ENCODE measurements around the gene PLEKHG7.

The PLEKHG7 gene

DNA sequence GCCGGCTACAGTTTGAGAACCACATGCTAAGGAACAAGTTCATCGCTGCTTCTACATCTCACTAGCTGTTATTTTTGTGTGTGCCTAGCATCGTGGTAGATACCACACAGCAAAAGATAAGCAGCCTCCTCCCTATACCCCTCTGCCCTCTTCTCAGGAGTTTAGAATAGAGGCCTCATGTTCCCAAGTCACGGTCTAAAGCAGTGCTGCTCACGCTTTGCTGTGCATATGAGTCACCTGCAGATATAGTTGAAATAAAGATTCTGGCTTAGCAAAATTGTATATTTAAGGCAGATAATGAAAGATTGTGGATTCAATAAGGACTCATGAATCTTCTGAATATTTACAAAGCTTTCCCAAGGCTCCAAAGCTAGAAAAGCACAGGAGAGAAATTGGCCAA lies 28.0 kb downstream of the PLEKHG7 start:
- Histone ChIP-seq H3K79me2 (ENCODE audit: low read length) (no peaks in the 10 kb centered on the region), H3K9me3 (ENCODE audit: insufficient read depth, low read length) (no peaks in the 10 kb centered on the region), H3K4me3 (ENCODE audit: low read length) (no peak overlapping the region), H2AFZ (ENCODE audit: low read depth, low read length) (no peak overlapping the region), H3K4me1 (ENCODE audit: low read length) (no peaks in the 10 kb centered on the region), H3K36me3 (replicated peaks; ENCODE audit: low read depth, low read length) (no peaks in the 10 kb centered on the region), H4K20me1 (ENCODE audit: insufficient read depth, low read length) (no peaks in the 10 kb centered on the region), H3K27ac (ENCODE audit: low read length) (no peak overlapping the region), H3K27me3 (ENCODE audit: low read depth, low read length) (no peaks in the 10 kb centered on the region), H3K4me2 (ENCODE audit: low read length) (no peak overlapping the region), H3K9ac (ENCODE audit: low read length) (no peak overlapping the region)
- TF ChIP-seq, protein P1, sequence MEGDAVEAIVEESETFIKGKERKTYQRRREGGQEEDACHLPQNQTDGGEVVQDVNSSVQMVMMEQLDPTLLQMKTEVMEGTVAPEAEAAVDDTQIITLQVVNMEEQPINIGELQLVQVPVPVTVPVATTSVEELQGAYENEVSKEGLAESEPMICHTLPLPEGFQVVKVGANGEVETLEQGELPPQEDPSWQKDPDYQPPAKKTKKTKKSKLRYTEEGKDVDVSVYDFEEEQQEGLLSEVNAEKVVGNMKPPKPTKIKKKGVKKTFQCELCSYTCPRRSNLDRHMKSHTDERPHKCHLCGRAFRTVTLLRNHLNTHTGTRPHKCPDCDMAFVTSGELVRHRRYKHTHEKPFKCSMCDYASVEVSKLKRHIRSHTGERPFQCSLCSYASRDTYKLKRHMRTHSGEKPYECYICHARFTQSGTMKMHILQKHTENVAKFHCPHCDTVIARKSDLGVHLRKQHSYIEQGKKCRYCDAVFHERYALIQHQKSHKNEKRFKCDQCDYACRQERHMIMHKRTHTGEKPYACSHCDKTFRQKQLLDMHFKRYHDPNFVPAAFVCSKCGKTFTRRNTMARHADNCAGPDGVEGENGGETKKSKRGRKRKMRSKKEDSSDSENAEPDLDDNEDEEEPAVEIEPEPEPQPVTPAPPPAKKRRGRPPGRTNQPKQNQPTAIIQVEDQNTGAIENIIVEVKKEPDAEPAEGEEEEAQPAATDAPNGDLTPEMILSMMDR (IDR thresholded peaks at IDR 0.05; ENCODE audit: low read depth, low read length) = no peak
- TF ChIP-seq EZH2phosphoT487 (IDR thresholded peaks at IDR 0.05; ENCODE audit: low read depth) = no peak

DNA sequence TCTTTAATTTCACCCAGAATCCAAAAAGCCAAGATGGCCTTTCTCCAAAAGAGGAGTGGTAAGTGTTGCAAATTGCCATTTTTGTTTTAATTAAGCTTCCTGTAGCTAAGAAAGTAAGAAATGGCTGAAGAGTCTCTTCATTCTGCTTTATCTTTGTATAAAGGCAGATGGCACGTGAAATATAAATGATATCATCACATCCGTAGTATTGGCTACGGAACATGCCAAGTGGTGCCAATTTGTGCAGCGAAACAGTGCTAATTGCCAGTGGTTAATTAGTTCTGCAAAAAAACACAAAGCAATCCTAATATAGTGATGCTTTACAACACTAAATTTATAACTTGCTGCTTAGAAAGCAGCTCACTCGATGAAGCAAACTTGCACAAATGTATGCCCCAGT lies 29.4 kb downstream of the PLEKHG7 start:
- H3K27me3 ChIP-seq (ENCODE audit: low read depth, low read length) = no peaks in the 10 kb centered on the region
- H3K36me3 ChIP-seq (replicated peaks; ENCODE audit: low read depth, low read length) = no peaks in the 10 kb centered on the region
- TF ChIP-seq EZH2phosphoT487 (IDR thresholded peaks at IDR 0.05; ENCODE audit: low read depth) = no peak
- TF ChIP-seq, protein P1 (IDR thresholded peaks at IDR 0.05; ENCODE audit: low read depth, low read length) = no peak
- H3K4me2 ChIP-seq (ENCODE audit: low read length) = no peak overlapping the region
- no peaks in the 10 kb centered on the region for H3K4me1 ChIP-seq (ENCODE audit: low read length)
- H3K9me3 ChIP-seq (ENCODE audit: insufficient read depth, low read length) = no peaks in the 10 kb centered on the region
- H4K20me1 ChIP-seq (ENCODE audit: insufficient read depth, low read length) = no peaks in the 10 kb centered on the region
- H3K79me2 ChIP-seq (ENCODE audit: low read length) = no peaks in the 10 kb centered on the region
- H3K4me3 ChIP-seq (ENCODE audit: low read length) = no peak overlapping the region
- H3K27ac ChIP-seq (ENCODE audit: low read length) = no peak overlapping the region
- no peak overlapping the region for H2AFZ ChIP-seq (ENCODE audit: low read depth, low read length)
- no peak overlapping the region for H3K9ac ChIP-seq (ENCODE audit: low read length)

DNA sequence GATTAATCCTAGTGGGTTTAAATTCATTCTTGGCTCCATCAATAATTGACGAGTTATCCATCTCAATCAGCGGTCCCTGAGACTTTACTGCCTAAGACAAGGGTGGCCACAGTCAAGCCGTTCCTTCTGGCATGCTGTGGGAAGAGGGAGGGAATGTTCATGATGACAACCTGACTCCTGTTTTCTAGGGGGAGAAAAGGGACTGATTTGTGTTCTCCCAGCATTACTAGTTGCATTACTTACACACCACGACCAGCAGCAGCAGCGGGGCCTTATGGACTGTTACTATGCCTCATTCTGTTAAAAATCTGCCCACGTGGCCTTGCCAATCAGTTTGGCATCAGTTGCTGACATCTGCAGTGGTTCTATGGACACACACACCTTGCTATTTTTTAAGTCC lies 29.9 kb downstream of the PLEKHG7 start:
- no peak for TF ChIP-seq EZH2phosphoT487 (IDR thresholded peaks at IDR 0.05; ENCODE audit: low read depth)
- TF ChIP-seq, protein P1 (IDR thresholded peaks at IDR 0.05; ENCODE audit: low read depth, low read length) = no peak
- Histone ChIP-seq H3K79me2 (ENCODE audit: low read length) (no peaks in the 10 kb centered on the region), H2AFZ (ENCODE audit: low read depth, low read length) (no peak overlapping the region), H3K4me2 (ENCODE audit: low read length) (no peak overlapping the region), H3K4me1 (ENCODE audit: low read length) (no peaks in the 10 kb centered on the region), H3K4me3 (ENCODE audit: low read length) (no peak overlapping the region), H3K27ac (ENCODE audit: low read length) (no peak overlapping the region), H3K27me3 (ENCODE audit: low read depth, low read length) (no peaks in the 10 kb centered on the region), H3K36me3 (replicated peaks; ENCODE audit: low read depth, low read length) (no peaks in the 10 kb centered on the region), H4K20me1 (ENCODE audit: insufficient read depth, low read length) (no peaks in the 10 kb centered on the region), H3K9ac (ENCODE audit: low read length) (no peak overlapping the region), H3K9me3 (ENCODE audit: insufficient read depth, low read length) (no peaks in the 10 kb centered on the region)

DNA sequence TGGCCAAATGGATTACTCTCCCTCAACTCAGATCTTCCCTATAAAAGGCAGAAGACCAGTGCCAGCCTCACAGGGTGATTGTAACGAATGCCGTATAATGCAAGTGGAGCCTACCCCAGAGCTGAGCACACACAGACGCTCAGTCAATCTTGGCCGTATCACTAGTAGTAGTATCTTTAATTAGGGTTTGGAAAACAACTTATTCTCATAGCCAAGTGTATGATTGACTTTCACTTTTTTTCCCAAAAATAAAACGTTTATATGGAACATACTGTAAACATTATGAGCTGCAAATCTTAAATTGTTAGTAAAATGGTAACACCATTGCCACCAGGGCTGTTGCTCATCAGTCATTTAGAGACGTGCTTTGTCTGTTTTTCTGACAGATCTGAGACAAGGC lies 30.4 kb downstream of the PLEKHG7 start:
- Histone ChIP-seq H3K27me3 (ENCODE audit: low read depth, low read length) (no peaks in the 10 kb centered on the region), H3K36me3 (replicated peaks; ENCODE audit: low read depth, low read length) (no peaks in the 10 kb centered on the region), H3K27ac (ENCODE audit: low read length) (no peak overlapping the region), H4K20me1 (ENCODE audit: insufficient read depth, low read length) (no peaks in the 10 kb centered on the region), H3K79me2 (ENCODE audit: low read length) (no peaks in the 10 kb centered on the region), H2AFZ (ENCODE audit: low read depth, low read length) (no peak overlapping the region), H3K9me3 (ENCODE audit: insufficient read depth, low read length) (no peaks in the 10 kb centered on the region), H3K4me1 (ENCODE audit: low read length) (no peaks in the 10 kb centered on the region), H3K4me3 (ENCODE audit: low read length) (no peak overlapping the region), H3K9ac (ENCODE audit: low read length) (no peak overlapping the region), H3K4me2 (ENCODE audit: low read length) (no peak overlapping the region)
- TF ChIP-seq, protein P1 (IDR thresholded peaks at IDR 0.05; ENCODE audit: low read depth, low read length) = no peak
- TF ChIP-seq EZH2phosphoT487 (IDR thresholded peaks at IDR 0.05; ENCODE audit: low read depth) = no peak
